NOMO-1 treated with dmso at 0.1 percent for 144 hours (cell line): Measurements from ENCODE around the gene PRPF38A.

Source experiments
- DNase-seq: peaks from one replicate; lab custom pipeline; 2025; ENCODE audit not compliant: unreplicated experiment; lab: John Stamatoyannopoulos, UW

Gene PRPF38A

DNA sequence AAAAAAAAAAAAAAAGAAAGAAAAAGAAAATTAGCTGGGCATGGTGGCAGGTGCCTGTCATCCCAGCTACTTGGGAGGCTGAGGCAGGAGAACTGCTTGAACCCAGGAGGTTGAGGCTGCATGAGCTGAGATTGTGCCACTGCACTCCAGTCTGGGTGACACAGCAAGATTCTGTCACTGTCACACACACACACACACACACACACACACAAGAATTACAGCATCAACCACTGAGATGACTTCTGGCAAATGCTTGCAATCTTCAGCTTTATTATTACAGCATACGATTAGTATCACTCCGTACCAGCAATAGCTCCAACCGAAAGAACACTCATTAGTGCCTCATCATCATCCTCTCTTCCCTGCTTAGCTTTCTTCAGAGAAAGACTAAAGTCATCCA, 4.8 kb upstream of the PRPF38A start:
- DNase-seq = no peak

DNA sequence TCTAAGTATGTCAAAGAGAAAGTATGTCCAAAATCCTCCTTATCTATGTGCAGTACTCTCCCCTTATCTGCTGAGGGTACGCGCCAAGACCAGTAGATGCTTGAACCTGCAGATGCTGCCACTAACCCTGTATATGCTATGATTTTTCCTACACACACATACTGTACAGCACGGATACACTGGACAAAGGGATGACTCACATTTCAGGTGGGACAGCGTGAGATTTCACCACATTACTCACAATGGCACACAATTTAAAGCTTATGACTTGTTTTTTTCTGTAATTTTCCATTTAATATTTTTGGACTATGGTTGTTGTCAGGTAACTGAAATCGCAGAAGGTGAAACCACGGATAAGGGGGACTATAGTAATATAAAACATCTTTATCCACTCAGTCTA, 4.3 kb upstream of the PRPF38A start:
- no peak for DNase-seq

DNA sequence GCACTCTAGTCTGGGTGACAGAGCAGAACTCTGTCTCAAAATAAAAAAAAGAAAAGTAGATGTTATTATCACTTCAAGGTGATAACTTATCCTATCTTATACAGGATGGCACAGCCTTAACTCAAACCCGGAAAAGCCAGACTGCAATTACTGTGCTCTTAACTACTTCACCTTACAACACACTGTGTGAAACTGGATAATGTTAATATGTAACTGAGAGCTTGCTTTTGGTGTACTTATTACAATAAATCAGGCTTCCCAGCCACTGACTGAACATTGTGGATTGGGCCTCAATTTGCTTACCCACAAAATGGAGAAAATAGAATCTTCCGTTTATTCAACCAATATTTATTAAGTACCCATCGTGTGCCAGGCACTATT, 1.6 kb upstream of the PRPF38A start:
- no peak for DNase-seq

DNA sequence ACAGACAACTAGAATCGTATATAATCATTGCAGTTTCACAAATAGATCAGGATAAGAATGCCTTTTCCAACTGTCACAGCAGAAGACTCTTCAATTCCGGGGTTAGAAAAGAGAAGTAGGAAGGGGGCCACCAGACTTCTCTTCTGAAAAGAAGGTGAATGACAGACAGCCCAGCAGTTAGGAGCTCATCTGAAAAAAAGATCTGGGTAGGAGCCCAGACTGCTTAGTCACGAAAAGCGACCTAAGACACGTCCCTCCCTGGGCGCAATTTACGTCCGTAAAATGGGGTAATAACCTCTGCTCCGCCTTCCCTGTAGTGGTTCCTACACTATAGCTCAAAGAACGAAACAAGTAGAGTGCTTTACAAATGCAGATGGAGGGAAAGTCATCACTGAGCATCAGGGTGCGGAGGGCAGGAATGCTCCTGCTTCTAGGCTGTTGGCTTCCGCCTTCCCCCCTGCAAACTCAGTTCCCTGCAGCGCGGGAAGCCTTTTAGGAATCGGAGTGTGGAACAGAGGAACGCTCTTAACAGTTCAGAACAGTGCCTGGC, 761 bp upstream of the PRPF38A start:
- DNase-seq = peak; percentile 82

- DNase-seq = no peak
These were observed 555 bp downstream of the PRPF38A start for GRCh38 chr1:52404975-52405338.

DNA sequence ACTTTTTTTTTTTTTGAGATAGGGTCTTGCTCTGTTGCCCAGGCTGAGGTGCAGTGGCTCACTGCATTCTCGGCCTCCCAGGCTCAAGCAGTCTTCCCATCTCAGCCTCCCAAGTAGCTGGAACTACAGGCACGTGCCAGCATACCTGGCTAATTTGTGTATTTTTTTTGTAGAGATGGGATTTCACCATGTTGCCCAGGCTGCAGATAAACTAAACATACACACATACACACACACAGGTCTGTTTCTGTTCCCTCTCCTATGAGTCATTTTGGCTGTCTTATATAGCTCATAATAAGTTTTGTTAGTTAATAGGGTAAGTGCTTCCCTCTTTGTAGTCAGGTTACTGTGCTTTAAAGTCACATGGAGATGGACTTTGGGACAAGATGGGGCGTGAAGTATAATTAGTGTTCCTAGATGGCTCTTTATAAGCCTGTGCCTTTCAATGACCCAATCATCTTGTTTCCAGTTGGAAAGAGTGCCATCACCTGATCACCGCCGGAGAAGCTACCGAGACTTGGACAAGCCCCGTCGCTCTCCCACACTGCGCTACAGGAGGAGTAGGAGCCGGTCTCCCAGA, 9.1 kb downstream of the PRPF38A start:
- DNase-seq = no peak

GRCh38 chr1:52414942-52415341, 10.5 kb downstream of the PRPF38A start:
- DNase-seq = no peak

GRCh38 chr1:52416811-52417210, 12.4 kb downstream of the PRPF38A start:
- DNase-seq = no peak

DNA sequence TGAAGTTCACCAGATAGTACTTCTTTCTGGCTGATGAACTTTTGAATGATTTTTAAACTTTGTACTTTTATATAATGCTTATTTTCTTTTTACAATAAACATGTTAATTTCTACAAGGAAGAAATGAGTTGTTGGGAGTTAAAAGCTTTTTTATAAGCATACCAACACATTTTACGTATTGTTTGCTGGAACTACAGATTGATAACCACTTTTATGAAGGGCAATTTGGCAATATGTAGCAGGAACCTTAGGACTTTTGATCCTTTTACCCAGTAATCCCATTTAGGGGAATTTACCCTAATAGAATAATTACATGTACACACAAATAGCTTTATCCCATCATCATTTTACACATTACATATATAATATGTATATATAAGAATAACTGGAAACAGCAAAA, 16.3 kb downstream of the PRPF38A start:
- DNase-seq = no peak

DNA sequence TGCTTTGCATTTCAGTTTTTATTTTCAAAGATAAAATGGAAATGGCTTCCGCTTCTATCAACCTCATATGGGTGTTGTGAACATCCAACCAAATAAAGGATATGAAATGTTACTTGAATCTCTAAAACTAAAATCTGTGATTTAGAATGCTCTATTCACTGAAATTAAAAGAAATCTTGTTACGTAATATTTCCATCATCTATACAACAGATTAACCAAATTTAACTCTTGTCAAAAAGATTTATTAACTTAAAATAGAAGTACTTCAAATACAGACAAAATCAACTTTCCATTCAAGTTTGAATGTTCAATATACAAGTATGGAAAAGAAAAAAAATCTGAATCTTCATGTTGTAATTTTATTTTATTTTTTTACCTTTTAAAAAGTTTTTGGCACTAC, 18.7 kb downstream of the PRPF38A start:
- no peak for DNase-seq

DNA sequence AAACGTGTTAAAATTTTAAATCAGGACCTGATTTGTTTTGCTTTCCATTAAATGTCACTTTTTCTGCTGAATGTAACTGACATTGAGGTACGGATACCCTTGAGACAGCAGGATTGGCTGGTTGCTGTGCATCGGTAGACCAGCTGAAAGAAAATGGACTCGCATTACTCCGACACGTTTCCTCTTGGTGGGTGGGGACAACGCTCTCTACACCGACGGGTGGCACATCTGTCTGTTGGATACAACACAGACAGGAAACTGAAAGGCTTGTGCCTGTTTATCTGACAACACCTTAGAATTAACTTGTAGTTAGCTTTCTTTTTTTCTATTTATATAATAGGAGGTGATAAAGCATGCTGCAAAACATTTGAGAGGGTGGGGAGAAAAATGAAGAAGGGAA, 19.4 kb downstream of the PRPF38A start:
- DNase-seq = no peak

DNA sequence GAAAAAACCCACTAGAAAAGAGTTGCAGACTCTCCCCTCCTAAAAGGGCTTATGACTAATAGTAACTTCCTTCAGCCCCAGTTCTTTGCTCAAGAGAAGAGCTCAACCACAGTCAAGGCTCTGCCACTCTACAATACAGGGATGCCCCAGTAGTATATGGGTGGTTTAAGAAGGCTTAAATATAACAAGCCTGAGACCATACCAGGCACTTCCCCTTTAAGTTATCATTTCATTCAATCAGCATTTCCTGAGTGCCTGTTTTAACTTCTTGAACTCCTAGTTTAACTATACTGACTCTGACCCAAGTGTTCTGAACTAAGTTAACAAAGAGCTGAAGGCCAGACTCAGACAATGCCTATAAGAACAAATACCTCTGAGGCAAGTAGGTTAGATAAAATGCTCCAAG, 19.8 kb downstream of the PRPF38A start:
- DNase-seq = peak; percentile 22

- DNase-seq = no peak
These were observed 20.4 kb downstream of the PRPF38A start for GRCh38 chr1:52424813-52425212.

GRCh38 chr1:52426371-52426770, 22.0 kb downstream of the PRPF38A start:
- DNase-seq = no peak

- DNase-seq = no peak
These were observed 22.8 kb downstream of the PRPF38A start for GRCh38 chr1:52427152-52427551.

DNA sequence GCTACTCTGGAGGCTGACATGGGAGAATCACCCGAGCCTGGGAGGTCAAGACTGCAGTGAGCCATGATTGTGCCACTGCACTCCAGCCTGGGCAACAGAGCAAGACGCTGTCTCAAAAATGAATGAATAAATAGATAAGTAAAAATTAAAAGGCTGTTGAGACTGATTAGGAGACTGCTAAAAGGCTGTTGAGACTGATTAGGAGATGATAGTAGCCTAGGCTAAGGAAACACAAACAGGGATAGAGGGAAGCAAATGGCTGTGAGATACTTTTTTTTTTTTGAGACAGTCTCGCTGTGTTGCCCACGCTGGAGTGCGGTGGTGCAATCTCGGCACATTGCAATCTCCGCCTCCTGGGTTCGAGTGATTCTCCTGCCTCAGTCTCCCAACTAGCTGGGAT, 28.4 kb downstream of the PRPF38A start:
- DNase-seq = no peak

- DNase-seq = no peak
These were observed 30.8 kb downstream of the PRPF38A start for GRCh38 chr1:52435211-52435610.

- no peak for DNase-seq
These were observed 31.2 kb downstream of the PRPF38A start for GRCh38 chr1:52435650-52436049.

- DNase-seq = no peak
These were observed 32.4 kb downstream of the PRPF38A start for GRCh38 chr1:52436817-52437216.

- no peak for DNase-seq
These were observed 35.6 kb downstream of the PRPF38A start for GRCh38 chr1:52439976-52440375.

- DNase-seq = no peak
These were observed 40.1 kb downstream of the PRPF38A start for GRCh38 chr1:52444463-52444862.

GRCh38 chr1:52454127-52454526, 49.7 kb downstream of the PRPF38A start:
- DNase-seq = no peak

- DNase-seq = no peak
These were observed 50.4 kb downstream of the PRPF38A start for GRCh38 chr1:52454779-52455178.
